ENCODE results near the gene MBLAC2. TPM values are rescaled to one million over a fixed set of nuclear protein-coding genes. Genes with fewer than 3 reads are reported as not detected.

MBLAC2 gene
- total RNA-seq, 1 donor from 2014 or later = 4.6 TPM

DNA sequence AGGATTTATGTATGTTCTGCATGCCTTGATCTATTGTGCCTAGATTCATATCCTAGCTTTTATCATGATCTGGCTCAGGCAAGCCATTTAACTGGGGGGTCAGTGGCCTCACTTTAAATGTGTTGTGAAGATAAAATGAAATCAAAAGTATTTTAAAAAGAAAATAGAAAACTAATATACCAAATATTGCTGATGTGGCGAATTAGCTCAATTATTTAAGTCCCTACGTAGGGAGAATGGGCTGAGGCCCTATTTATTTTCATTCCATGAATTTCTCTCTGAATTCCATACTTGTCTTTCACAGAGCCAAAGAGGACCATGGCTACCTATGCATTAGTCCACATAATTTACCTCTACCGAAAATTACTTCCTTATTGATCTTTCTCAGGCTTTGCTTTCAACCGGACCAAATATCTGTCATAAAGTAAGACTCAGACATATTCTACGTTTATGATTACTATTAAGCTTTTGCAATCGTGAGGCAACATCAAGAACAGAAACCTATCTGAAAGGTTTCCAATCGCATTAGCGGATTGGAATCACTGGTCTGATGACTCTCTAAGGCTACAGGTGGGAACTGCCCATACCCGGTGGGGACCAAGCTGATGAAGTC lies 1.7 kb downstream of the MBLAC2 start:
- DNase-seq (ENCODE audit: low read depth in 2 of 2) = peak in 1 of 2 donors; percentile 24

DNA sequence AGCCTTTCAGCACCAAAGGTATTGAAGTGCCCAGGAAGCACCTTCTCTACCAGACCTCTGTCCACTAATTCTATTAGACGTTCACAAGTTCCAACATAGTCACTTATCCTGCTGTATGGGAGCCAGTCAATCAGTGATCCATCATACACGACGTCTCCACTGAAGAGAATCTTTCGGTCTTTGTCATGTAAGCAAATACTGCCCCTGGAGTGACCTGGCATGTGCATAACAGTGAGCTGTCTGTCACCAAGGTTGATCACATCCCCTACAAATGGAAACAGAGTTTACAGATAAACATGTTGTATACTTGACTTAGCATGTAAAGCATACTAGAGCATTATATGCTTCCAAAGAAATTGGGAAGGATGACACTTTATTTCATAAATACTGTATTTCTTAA lies 13.3 kb downstream of the MBLAC2 start:
- no peak for DNase-seq (ENCODE audit: low read depth in 2 of 2)

DNA sequence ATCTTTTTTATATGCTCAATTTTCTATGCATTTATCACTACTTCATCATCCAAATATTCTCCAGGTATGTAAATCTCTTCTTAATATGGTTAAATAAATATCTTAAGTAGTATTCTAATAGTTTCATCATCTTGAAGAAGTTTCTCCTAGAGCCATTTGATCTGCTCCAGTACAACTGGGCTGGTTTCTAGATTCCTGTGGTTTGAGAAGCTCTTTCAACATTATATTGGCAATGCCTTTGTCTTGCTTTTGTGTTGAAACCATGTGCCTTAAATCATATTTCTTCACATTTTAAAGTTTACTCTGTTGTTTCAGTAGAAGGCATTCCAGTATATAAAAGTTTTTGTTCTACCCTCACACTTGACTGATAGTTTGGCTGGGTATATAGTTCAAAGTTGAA lies 27.6 kb downstream of the MBLAC2 start:
- DNase-seq (ENCODE audit: low read depth in 2 of 2) = no peak

DNA sequence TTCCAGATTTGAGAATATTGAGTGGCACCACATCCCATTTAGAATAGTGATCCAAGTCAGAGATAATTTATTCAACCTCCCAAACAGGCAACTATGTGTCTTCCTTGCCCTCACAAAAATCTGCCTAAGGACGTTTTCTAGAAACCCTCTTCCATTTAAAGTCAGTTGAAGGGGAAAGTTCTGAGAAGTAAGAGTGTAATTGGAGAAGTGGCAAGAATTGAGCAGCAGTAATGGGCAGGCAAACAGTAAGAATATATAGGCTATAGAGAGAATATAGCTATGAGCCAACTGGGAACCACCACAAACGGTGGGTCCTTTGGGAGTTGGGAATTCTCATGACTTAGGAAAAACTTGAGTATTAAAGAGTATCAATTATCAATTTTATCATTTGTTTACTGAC lies 33.9 kb downstream of the MBLAC2 start:
- DNase-seq (ENCODE audit: low read depth in 2 of 2) = no peak

DNA sequence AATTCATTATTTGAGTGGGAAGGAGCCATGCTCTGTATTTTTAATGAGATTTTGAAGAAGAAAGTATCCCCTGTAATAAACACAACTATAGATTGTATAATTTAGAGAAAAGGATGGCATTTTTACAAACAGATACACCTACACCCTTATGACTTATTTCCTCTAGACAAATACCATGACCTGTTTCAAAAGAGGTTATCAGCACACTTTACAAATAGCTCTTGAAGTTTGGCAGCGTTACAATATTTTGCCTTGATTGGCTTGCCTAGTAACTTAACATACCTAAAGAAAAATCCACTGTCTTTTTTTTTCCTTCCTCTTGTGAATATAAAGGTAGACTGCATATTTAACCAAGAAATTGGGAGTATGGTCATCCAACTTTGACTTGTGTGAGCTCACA lies 36.5 kb downstream of the MBLAC2 start:
- DNase-seq (ENCODE audit: low read depth in 2 of 2) = peak in 1 of 2 donors; percentile 37

DNA sequence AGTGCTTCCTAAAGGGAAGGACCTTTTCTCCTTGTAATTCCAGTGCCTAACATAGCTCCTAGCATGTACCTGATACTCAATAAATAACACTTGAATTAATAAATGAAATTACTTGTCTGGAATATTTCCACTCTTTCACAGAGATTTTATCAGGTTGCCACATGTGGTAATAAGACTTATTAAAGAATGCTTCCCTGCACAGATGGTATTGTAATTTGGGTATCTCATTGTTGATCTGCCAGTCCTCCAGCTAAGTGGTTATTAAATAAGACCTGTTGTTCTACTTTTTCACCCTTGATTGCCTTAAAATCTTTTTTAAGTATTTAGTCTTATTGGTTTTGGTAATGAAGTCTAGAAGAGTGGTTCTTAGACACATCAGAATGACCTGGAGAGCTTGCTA lies 36.9 kb downstream of the MBLAC2 start:
- no peak for DNase-seq (ENCODE audit: low read depth in 2 of 2)

DNA sequence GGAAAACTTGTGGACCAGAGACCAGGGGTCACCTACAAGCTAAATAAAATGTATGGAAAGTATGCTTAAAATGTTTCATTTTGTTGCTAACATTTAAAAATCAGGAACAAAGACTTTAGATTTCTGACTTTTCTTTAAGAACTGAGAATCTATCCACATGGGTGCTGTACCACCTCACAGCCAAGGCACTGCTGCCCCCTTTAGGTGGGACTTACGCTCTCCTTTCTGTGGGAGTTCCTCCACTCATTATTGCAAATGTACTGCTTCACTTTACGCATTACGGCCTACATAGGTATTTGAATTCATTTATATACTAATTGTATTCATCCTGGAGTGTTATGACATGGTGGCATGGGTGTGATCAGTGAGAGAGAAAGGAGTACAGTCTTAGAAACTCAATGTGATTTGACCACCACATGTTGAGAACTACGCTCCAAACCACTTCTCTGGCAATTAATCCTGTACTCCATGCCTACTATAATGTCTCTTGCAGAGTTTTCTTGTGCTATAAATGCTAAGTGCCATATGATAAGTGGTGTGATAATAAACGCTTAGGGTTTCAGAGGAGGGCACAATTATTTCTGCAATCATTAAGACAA lies 40.4 kb downstream of the MBLAC2 start:
- DNase-seq (ENCODE audit: low read depth in 2 of 2) = peak; percentile 49 to 56

DNA sequence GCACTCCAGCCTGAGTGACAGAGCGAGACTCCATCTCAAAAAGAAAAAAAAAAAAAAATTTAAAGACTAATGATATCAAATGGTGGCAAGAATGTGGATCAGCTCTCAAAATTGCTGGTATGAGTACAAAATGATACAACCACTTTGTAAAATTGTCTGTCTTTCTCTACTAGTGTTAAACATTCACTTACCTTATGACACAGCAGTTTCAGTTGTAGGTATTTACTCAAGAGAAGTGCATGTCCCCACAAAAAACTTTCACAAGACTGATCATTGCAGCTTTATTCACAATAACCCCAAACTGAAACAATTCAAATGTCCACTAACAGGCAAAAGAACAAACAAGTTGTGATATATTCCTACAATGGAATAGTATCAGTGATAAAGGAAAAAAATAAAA lies 50.3 kb downstream of the MBLAC2 start:
- no peak for DNase-seq (ENCODE audit: low read depth in 2 of 2)

DNA sequence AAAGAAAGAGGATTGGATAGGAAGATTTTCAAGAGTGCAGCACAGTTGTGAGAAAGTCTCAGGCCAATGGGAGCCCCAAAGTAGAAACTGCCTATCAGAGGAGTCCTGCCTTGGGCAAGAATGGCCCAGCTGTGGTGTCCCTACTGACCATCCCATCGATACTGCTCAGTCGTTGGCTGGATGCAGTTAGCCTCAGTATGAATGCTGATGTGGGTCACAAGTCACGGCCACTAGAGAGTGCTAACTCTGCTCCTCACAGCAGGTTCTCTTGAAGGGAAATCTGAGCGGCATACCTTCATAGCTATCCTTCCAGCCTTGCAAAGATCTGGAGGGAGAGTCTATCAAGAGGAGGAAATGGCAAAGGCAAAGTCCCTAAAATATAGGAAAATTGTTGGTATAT lies 53.4 kb downstream of the MBLAC2 start:
- peak; percentile 18 to 22 for DNase-seq (ENCODE audit: low read depth in 2 of 2)

DNA sequence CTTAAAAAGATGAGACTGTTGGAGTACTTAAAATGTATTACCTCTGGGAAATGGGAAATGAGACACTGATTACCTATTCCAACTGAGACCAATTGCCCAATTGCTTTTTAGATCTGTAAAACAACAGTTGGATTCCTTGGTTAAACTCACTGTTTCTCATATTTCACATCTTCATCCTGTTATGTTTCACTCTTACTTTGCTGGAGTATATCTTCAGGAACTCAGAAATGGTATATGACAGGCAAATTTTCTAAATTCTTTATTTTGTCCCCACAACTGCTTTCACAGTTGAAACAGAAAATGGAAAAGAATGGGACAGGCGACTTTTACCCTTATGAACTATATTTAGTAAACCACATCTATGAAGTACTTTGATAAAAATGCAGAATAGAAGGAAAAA lies 56.4 kb downstream of the MBLAC2 start:
- DNase-seq (ENCODE audit: low read depth in 2 of 2) = no peak

DNA sequence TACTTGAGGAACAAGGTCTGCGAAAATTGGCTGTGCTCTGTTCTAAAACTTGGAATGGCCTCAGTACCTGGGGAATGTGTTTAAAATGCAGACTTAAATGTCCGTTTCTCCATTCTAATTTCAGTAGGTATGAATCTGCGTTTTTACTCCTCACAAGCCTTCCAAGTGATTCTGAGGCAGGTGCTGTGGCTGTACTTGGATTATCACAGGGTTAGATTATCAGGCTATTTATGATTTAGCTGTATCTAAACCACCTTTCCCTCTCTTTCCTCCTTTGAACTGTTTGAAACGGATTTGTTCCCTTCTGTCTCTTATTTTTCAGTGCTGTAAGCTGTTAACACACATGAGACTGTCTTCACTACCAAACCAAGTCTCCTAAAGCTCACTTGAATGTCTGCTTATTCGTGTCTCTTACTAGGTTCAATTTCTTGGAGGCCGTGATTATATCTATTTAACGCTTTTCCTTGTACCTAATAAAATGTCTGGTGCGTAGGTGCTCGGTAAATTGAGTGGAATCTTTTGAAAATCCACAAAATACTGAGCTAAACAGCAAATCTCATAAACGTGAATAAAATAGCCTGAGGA lies 64.3 kb downstream of the MBLAC2 start:
- peak in 1 of 2 donors; percentile 17 for DNase-seq (ENCODE audit: low read depth in 2 of 2)

DNA sequence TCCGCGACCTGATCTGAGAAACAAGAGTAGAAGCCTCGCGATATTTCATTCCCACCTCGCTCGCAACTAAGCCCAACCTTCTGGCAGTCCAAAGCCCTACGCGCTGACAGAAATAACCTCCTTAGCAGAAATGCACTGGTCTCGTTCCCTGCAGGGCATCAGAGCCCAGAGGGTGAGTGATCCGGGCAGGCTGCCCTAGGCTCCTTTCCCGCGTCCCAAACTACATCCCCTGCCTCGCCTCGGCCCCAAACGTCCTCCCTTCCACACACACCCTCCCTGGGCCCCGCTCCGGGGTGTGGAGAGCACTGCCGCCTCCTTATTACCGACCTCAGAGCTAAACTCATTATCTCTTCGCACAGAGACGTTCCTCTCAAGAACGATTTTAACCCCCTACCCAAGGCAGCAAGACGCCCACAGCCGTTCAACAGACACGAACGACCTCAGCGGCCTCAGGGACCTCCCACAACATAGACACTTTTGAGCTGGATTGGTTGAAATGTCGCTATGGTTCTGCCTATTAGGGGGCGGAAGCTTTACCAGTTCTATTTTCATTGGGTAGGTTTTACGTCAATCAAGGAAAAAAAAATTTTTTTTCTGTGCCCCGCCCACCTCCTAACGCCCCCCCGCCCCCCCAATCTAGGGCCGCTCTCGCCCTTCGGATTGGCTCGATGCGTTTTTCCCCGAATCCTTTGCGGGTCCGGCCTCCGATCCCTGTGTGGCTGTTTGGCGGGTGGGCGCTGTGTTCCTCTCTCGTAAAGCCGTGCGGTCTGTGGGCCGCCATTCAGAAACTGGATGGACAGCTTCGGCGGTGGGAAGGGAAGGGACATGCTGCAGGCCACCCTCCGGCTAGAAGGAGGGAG lies 65.0 kb downstream of the MBLAC2 start, which contains the start of gene CETN3:
TSS of gene CETN3 (minus strand) at position 439 of the 860 bp plus-strand sequence. CDS start at position 344, 95 bp downstream.
- DNase-seq (ENCODE audit: low read depth in 2 of 2) = peak; percentile 97 to 98

DNA sequence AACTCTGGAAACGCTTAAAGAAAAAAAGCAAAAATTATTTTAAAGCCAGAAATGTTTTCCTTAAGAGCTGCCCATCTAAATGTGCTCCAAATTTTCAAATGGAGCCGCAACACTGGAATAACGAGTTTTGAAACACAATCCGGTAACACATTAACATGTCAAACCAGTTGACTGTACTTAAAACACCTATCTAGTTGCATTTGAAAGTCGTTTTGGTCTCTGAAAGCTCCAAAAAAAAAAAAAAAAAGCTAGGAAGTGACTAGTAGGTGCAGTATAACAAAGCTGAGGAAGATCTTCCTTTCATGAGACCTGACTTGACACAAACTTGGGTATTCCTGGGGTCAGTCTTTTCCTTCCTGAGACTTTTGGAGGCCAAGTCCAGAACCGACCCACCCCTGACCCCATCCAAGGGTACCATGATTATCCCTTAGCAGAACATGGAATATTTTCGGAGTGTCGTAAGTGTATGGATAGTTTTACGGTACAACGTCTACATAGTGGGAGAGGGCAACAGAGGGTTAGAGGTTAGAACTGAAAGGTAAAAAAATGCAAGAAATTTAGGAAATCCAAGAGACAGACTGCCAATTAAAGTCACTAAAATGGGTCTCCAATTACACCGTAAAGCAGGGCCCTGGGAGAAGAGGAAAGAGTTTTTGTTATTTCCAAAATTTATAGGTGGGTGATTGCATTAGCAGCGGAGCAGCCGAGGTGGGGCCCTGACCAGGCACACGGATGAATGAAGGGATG lies 65.8 kb downstream of the MBLAC2 start:
- DNase-seq (ENCODE audit: low read depth in 2 of 2) = peak in 1 of 2 donors; percentile 2

Other genes starting within 250 kb of the MBLAC2 start
- 3.3 and 5.0 TPM in 2 replicates for gene CETN3, start 65.0 kb downstream of the MBLAC2 start, total RNA-seq
- gene POLR3G, start 93 bp upstream of the MBLAC2 start, total RNA-seq = 2.4 and 3.7 TPM in 2 replicates
- gene LYSMD3, start 54.8 kb upstream of the MBLAC2 start, total RNA-seq = 10.7 and 12.9 TPM in 2 replicates
- gene ADGRV1, start 84.0 kb upstream of the MBLAC2 start, total RNA-seq = under 0.01 and 0.22 TPM in 2 replicates